ENCODE measurements around the gene PAFAH2.

Gene PAFAH2

GRCh38 chr1:25926731-25927496 is 70.9 kb downstream of the PAFAH2 start:
- DNase-seq = no peak

DNA sequence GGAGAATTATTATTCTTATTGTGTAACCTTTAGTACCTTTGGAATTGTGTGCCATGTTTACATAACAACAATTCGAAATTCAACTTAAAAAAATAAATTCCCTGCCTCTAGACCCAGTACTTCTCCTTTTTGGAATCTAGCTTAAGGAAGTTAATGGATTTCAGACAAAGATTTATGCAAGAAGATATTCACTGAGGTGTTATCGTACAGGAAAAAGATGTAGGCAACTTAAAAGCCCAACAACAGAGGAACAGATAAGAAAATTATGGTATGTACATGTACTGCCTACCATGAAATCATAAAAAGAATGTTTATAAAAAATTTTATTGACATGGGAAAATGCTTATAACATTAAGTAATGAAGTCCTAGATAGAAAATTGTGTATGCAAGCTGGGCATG is 73.4 kb downstream of the PAFAH2 start:
- no peak for DNase-seq

DNA sequence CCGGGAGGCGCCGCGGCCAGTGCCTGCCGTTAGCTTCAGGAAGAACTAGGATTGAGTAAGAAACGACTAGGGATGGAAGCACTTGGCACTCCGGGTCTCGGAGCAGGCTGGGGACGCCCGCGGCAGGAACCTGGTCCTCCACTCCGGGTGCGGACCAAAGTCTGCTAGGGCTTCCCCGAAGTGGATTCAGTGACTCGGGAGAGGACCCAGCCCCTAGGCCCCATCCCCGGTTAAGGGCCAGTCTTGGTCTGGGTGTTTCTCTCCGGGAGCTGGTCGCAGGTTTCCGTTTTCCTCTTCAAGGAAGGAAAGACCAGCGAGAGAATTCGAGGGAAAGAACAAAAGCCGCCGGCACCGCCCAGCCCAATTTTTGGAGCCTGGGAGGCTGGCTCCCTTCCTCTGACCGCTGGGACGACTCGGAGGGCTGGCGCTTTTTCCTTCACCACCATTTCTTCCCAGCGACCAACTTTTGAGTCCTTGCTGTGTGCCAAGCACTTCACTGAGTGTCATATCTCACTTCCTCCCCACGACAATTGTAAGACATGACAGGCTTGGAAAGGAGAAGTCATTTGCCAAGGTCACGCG is 74.8 kb downstream of the PAFAH2 start:
- DNase-seq = no peak

DNA sequence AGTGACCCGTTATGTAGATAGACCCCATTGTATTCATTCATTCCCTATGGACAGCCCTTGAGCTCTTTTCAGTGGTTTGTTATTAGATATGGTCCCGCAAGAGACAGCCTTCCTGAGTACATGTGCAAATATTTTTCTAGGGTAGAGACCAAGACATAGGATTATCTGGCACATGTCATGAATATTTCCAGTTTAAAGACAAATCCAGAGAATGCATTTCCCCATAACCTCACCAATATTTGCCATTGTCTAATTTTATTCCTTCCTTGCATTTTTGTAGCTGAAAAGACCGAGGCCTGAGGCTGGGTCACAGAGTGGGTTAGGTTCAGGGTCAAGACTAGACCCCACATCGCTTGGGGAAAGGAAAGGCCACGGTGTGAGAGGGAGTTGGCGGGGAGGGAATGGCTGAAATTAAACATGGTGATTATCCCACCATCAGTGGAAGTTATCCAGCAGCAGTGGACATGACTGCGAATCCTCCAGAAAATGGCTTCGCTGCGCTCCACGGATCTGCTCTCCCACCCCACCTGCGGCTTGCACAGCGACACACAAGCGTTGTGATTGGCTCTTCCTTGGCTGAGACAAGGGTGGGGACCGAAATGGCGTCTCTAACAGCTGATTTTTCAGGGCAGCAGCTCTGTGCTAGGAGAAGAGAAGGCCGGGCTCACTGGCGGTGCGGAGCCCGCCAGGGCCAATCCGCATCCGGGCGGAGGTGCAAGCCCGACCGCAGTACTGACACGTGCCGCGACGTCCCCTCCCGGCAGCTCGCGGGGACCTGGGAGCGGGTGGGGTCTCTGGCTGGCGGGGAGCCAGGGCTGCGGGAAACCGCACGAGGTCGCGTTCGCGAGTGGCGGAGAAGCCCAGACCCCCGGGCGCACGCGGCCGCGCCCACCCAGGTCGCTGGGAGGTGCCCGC is 75.5 kb downstream of the PAFAH2 start:
- DNase-seq = peak; percentile 35

DNA sequence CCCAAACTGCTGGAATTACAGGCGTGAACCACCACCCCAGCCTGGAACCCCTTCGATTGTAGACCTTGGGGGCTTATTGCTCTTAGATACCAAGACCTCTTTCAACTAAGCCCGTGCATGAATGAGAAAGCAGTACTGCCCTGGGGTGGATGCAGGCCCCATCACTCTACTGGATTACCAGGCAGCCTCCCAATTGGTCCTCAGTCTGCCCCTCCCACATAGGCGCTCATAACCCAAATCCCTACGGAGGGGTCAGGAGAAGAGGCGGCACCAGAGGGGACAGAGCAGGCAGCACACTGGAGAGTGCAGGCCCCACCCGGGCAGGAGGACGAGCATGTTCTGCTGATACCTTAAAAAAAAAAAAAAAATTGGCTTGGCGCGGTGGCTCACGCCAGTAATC is 79.2 kb downstream of the PAFAH2 start:
- DNase-seq = no peak

DNA sequence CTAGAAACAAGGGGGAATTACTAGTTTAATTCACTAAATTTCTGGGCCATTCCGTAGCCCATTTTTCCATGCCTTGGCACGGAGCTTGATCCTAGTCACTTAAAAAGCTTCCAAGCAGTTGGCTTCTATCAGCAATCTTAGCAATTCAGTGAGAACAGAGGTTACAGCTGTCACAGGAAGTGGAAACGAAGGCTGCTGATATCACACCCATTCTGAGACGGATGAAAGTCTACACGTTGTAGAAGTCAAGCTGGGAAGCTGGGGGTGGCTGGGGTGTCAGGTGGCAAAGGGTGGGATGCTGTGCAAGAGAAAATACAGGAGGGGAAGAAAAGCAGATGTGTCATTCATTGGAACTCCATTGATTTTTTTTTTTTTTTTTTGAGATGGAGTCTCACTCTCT is 79.9 kb downstream of the PAFAH2 start:
- no peak for DNase-seq

GRCh38 chr1:25916460-25916859 is 81.4 kb downstream of the PAFAH2 start:
- DNase-seq = no peak

DNA sequence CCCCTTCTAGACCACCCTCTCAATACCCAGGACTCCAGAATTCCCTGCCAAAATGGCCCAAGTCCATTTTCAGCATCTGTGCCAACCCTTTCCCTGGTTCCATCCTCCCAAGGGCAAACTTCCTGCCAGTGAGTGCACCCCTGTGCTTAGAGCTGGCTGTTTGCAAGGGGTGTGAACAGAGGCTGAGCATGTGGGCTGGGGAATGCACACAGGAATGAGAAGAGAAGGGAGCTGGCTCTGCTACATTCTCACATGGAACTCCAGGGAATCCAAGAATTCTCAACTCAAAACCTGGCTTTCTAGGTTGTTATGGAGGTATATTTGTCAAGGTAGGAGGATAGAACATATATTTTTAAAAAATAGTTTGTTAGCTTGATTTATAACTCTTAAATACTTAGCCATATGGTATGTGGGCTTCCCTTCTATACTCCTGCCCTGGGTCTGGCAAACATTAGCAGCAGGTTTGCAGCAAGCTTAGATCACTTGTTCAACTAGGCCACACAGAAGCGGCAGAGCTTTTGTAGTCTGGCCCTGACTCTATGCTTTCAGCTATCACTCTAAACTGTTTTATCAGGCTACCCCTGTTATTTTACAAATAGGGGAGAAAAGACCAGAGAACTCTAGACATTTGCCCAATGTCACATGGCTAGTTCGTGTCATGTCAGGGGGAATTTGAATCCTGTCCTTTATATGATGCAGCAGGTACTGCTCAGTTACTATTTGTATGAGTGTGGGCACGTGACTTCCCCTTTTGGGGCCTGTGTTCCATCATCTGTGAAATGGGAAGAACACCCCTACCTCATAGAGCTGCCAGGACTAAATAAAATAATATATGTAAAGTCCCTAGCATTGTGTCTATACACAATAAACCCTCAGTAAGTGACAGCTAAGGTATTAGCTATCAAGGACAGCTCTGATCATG is 83.5 kb downstream of the PAFAH2 start:
- no peak for DNase-seq

DNA sequence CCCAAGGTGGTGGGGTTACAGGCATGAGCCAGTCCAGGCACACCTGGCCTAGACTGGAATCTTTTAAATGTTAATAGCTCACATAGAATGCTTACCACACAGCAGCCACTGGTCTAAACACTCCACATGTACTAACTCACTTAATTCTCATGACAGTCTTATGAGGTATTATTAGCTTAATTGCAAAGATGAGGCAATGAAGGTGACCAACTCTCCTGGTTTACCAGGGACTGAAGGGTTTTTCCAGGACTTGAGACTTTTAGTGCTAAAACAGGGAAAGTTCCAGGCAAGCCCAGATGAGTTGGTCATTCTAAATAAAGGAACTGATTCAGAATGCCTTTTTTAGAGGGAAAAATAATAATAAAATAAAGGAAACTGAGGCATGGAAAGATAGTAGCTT is 84.7 kb downstream of the PAFAH2 start:
- DNase-seq = no peak

DNA sequence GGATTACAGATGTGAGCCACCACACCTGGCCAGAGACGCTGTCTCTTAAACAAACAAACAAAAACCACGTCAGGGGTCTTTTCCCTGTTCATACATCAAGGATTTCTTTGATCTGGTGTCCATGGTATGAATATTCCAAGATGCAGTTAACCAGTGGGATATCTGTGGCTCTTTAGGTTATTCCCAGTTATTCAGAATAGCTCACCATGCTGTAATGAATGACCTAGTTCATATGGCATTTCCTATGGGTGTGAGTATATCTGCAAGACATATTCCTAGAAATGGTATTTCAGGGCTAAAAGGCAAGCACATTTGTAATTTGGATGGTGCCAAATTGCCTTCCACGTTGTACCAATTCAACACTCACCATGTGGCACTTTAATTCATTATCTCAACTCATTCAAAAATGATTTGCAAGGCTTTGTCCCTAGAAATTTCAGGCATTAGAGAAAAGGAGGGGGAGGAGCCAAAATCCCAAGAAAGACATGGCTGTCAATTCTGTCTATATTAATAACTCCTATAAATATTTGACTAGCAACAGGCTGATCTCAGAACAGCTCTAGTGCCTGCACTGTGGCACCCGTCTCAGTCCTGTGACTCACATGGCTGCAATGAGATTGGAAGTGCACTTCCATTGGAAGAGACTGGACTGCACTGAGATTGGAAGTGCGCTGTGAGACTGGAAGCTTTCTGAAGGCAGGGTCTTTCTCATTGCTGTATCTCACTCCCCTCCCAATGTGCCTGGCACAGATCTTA is 85.6 kb downstream of the PAFAH2 start:
- no peak for DNase-seq

DNA sequence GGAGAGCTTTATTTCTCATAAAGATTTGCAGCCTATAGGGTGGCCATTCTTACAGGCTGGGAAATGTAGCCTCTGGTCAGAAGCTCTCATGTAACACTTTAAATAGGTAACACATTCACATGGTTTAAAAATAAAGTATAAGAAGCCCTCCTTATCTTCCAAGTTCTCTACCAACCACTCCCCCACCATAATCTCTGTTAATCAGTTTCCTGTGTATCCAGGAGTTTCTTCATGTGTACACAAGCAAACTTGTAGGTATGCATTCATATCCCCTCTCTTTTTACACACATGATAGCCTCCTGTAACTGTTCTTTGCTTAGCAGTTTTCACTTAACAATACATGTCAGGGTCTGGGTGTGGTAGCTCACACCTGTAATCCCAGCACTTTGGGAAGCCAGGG is 86.7 kb downstream of the PAFAH2 start:
- DNase-seq = no peak

All from activated CD4-positive, alpha-beta T cell treated with anti-CD3 and anti-CD28 coated beads, Interleukin-2, amount 50 U/mL, for 1 hour (primary cell).